H1 (cell line): ENCODE results near the gene MSL3B.

ENCODE experiments used
- CTCF ChIA-PET: fragments of 300-600 bp; sonication (Branson Sonifier 250); formaldehyde crosslinking; loops from one replicate; lab custom pipeline; 2021; ENCODE audit not compliant: partially characterized antibody; lab: Charles Lee
- POLR2A ChIA-PET: fragments of 300-600 bp; sonication (Branson Sonifier 250); formaldehyde crosslinking; loops from one replicate; lab custom pipeline; 2021; ENCODE audit warnings: inconsistent platforms; ENCODE audit not compliant: partially characterized antibody; lab: Charles Lee
- DNase-seq, 2 experiments: peaks; one replicate each; pipeline versions ENCODE4 v3.0.0 to v3.0.0-alpha.2; 2010 to 2022; ENCODE audit warnings: low spot score in 2 of 2, low read depth in 1 of 2, mixed read lengths in 1 of 2
- FAIRE-seq: peaks from 2 replicates; lab custom pipeline; 2011; peaks lifted over from hg19 to GRCh38; lab: Jason Lieb, UNC
- H2AFZ ChIP-seq: 2 replicates; pipeline ENCODE4 v1.8.1; 2012; ENCODE audit warnings: low read length, inconsistent platforms
- H2AK5ac ChIP-seq: 2 replicates; pipeline ENCODE4 v1.6.1; 2013; ENCODE audit warnings: low read depth, low read length
- H2BK120ac ChIP-seq: replicated peaks from 2 replicates; pipeline ENCODE3; 2013; ENCODE audit warnings: low read depth, low read length, inconsistent platforms
- H2BK12ac ChIP-seq: 2 replicates; pipeline ENCODE4 v1.6.1; 2013; ENCODE audit warnings: low read depth, low read length
- H2BK15ac ChIP-seq: 2 replicates; pipeline ENCODE4 v1.6.1; 2013; ENCODE audit warnings: low read length
- H2BK20ac ChIP-seq: 2 replicates; pipeline ENCODE4 v1.6.1; 2013; ENCODE audit warnings: low read length
- H2BK5ac ChIP-seq: 2 replicates; pipeline ENCODE4 v1.6.1; 2013; ENCODE audit warnings: low read depth, low read length
- H3K14ac ChIP-seq: 2 replicates; pipeline ENCODE4 v1.6.1; 2013; ENCODE audit warnings: inconsistent platforms; ENCODE audit not compliant: insufficient read length
- H3K18ac ChIP-seq: 2 replicates; pipeline ENCODE4 v1.6.1; 2013; ENCODE audit warnings: low read length; ENCODE audit errors: extremely low read depth
- H3K23ac ChIP-seq: 2 replicates; pipeline ENCODE4 v1.6.1; 2013; ENCODE audit warnings: inconsistent platforms; ENCODE audit not compliant: insufficient read length
- H3K23me2 ChIP-seq: 2 replicates; pipeline ENCODE4 v1.6.1; 2013; ENCODE audit warnings: low read depth, low read length
- H3K27ac ChIP-seq: 2 replicates; pipeline ENCODE4 v1.6.1; 2011; ENCODE audit warnings: low read depth, low read length, inconsistent platforms
- H3K27me3 ChIP-seq, 4 experiments: replicated peaks in 1 of 4; 1 replicate in 1 of 4; 2 replicates in 3 of 4; pipeline versions ENCODE4 v1.6.1 to v1.8.1; 2011 to 2013; ENCODE audit warnings: low read length in 3 of 4, mild to moderate bottlenecking in 3 of 4, inconsistent platforms in 2 of 4, mixed read lengths in 2 of 4, moderate library complexity in 1 of 4; ENCODE audit not compliant: control insufficient read depth in 3 of 4, insufficient read depth in 3 of 4; ENCODE audit errors: extremely low read depth in 1 of 4
- H3K36me3 ChIP-seq, 4 experiments: 2 replicates each; pipeline versions ENCODE4 v1.6.1 to v1.8.1; 2011 to 2013; ENCODE audit warnings: mild to moderate bottlenecking in 4 of 4, low read length in 3 of 4, moderate library complexity in 2 of 4, control low read depth in 1 of 4, inconsistent platforms in 1 of 4; ENCODE audit not compliant: insufficient read depth in 4 of 4, control insufficient read depth in 2 of 4
- H3K4ac ChIP-seq: replicated peaks from 2 replicates; pipeline ENCODE3; 2013; ENCODE audit warnings: low read length, low read depth, mixed read lengths, inconsistent platforms; ENCODE audit not compliant: insufficient read length
- H3K4me1 ChIP-seq, 4 experiments: replicated peaks in 1 of 4; 1 replicate in 1 of 4; 2 replicates in 3 of 4; pipeline versions ENCODE4 v1.6.1 to v1.8.1; 2011 to 2013; ENCODE audit warnings: low read length in 3 of 4, inconsistent platforms in 2 of 4, mixed read lengths in 1 of 4; ENCODE audit not compliant: insufficient read depth in 4 of 4, control insufficient read depth in 3 of 4
- H3K4me2 ChIP-seq, 2 experiments: 2 replicates each; pipeline versions ENCODE4 v1.6.1 to v1.8.1; 2011 to 2013; ENCODE audit warnings: low read depth in 2 of 2, low read length in 2 of 2, control low read depth in 1 of 2, inconsistent platforms in 1 of 2, mild to moderate bottlenecking in 1 of 2; ENCODE audit not compliant: insufficient read depth in 1 of 2
- H3K4me3 ChIP-seq, 4 experiments: fragments of 200-600, 300-600 bp in 1 of 4; sonication (generic), shearing (Covaris generic), sonication (Bioruptor Twin) in 1 of 4; 2 replicates each; pipeline versions ENCODE4 v1.5.1 to v1.8.1; 2011 to 2016; ENCODE audit warnings: low read length in 4 of 4, low read depth in 3 of 4, control low read depth in 2 of 4, inconsistent platforms in 2 of 4, mild to moderate bottlenecking in 2 of 4, mixed read lengths in 1 of 4, moderate library complexity in 1 of 4; ENCODE audit not compliant: insufficient read depth in 2 of 4; ENCODE audit errors: extremely low read depth in 1 of 4
- H3K56ac ChIP-seq: replicated peaks from 2 replicates; pipeline ENCODE3; 2013; ENCODE audit warnings: low read depth, mild to moderate bottlenecking, mixed read lengths, low read length, inconsistent platforms; ENCODE audit not compliant: insufficient read length
- H3K79me1 ChIP-seq: 2 replicates; pipeline ENCODE4 v1.6.1; 2013; ENCODE audit warnings: low read depth, low read length, control low read depth
- H3K79me2 ChIP-seq, 2 experiments: 2 replicates each; pipeline versions ENCODE4 v1.6.1 to v1.8.1; 2012 to 2013; ENCODE audit warnings: low read length in 2 of 2, mild to moderate bottlenecking in 2 of 2, inconsistent platforms in 1 of 2; ENCODE audit not compliant: insufficient read depth in 2 of 2, control insufficient read depth in 1 of 2
- H3K9ac ChIP-seq, 4 experiments: replicated peaks in 1 of 4; 1 replicate in 1 of 4; 2 replicates in 3 of 4; pipeline versions ENCODE4 v1.6.1 to v1.8.1; 2011 to 2013; ENCODE audit warnings: low read depth in 3 of 4, low read length in 3 of 4, control low read depth in 2 of 4, mild to moderate bottlenecking in 2 of 4, moderate library complexity in 2 of 4, inconsistent platforms in 1 of 4; ENCODE audit errors: extremely low read depth in 1 of 4
- H3K9me3 ChIP-seq, 2 experiments: 2 replicates each; pipeline versions ENCODE4 v1.6.1 to v1.8.1; 2012 to 2013; ENCODE audit warnings: mild to moderate bottlenecking in 2 of 2, moderate library complexity in 2 of 2, control low read depth in 1 of 2, inconsistent platforms in 1 of 2, low read depth in 1 of 2, low read length in 1 of 2, mixed read lengths in 1 of 2; ENCODE audit not compliant: insufficient read depth in 2 of 2
- H4K20me1 ChIP-seq, 2 experiments: replicated peaks in 1 of 2; 2 replicates each; pipeline versions ENCODE3 to v1.8.1; 2011 to 2013; ENCODE audit warnings: inconsistent platforms in 2 of 2, low read length in 2 of 2, mild to moderate bottlenecking in 1 of 2; ENCODE audit not compliant: insufficient read depth in 2 of 2, control insufficient read depth in 1 of 2
- H4K5ac ChIP-seq: 2 replicates; pipeline ENCODE4 v1.6.1; 2013; ENCODE audit warnings: low read length, low read depth, mixed read lengths, inconsistent platforms; ENCODE audit not compliant: insufficient read length
- H4K8ac ChIP-seq: 2 replicates; pipeline ENCODE4 v1.8.0; 2013; ENCODE audit warnings: mild to moderate bottlenecking, moderate library complexity, low read length, inconsistent platforms; ENCODE audit not compliant: insufficient read depth; ENCODE audit errors: extremely low read depth
- H4K91ac ChIP-seq: replicated peaks from 2 replicates; pipeline ENCODE3; 2013; ENCODE audit warnings: low read length, mixed read lengths, inconsistent platforms; ENCODE audit not compliant: insufficient read length
- ATF3 ChIP-seq: IDR thresholded peaks from 2 replicates; pipeline ENCODE4 v1.6.1; 2011; ENCODE audit warnings: low read depth, mild to moderate bottlenecking, low read length; ENCODE audit not compliant: insufficient read depth
- KDM1A ChIP-seq: fragments of 200-600, 300-600 bp; sonication (generic); IDR thresholded peaks from 2 replicates; pipeline ENCODE4 v1.7.1; 2016; ENCODE audit warnings: mild to moderate bottlenecking, low read length, borderline replicate concordance
- SAP30 ChIP-seq: fragments of 300-600 bp; sonication (generic); IDR thresholded peaks from 2 replicates; pipeline ENCODE4 v1.7.1; 2012; ENCODE audit warnings: low read length, moderate library complexity, mild to moderate bottlenecking, inconsistent platforms; ENCODE audit not compliant: insufficient read depth, insufficient replicate concordance
- SP2 ChIP-seq: IDR thresholded peaks from 2 replicates; pipeline ENCODE4 v1.6.1; 2012; ENCODE audit warnings: mild to moderate bottlenecking, low read length, inconsistent platforms
- SRF ChIP-seq: IDR thresholded peaks from 2 replicates; pipeline ENCODE4 v1.6.1; 2011; ENCODE audit warnings: mild to moderate bottlenecking, low read depth, low read length, moderate library complexity
- TAF1 ChIP-seq: IDR thresholded peaks from 2 replicates; pipeline ENCODE4 v1.6.1; 2011; ENCODE audit warnings: mild to moderate bottlenecking, low read depth, low read length
- WGBS, 2 experiments: shearing (Covaris generic) in 1 of 2; methylation state at CpG; one replicate each; pipeline versions ENCODE4 v1.1.6 to v1.1.7; 2013 to 2015; ENCODE audit warnings: low lambda C conversion rate in 2 of 2, mixed read lengths in 2 of 2, inconsistent platforms in 1 of 2, low coverage in 1 of 2, missing lambda C conversion rate in 1 of 2; ENCODE audit not compliant: insufficient replicate concordance in 2 of 2, insufficient coverage in 1 of 2, insufficient read length in 1 of 2; ENCODE audit errors: extremely low coverage in 1 of 2, missing lambda C conversion rate in 1 of 2; 5-methylcytosine and 5-hydroxymethylcytosine counted together

MSL3B gene

DNA sequence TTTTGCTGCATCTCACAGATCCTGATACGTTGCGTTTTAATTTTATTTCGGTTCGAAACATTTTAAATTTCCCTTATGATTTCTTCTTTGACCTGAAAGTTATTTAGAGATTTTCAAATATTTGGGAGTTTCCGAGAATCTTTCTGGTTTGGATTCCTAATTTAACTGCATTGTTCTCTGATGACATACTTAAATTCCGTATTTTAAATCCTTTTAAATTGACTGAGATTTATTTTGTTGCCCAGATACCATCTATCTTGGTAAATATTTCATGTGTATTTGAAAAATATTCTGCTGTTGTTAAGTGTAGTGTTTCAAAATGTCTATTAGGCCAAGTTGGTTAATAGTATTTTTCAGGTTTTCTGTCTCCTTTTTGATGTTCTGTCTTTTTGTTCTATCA, 52.3 kb downstream of the MSL3B start:
- ChIA-PET POLR2A (no interaction called here), CTCF (no interaction called here)
- Histone ChIP-seq H2BK20ac (no peak overlapping the region), H3K4me2 (no peak overlapping the region), H4K8ac (no peak overlapping the region), H2BK5ac (no peak overlapping the region), H3K9ac (no peak overlapping the region), H3K4me1 (no peaks in the 10 kb centered on the region), H2BK120ac (no peak overlapping the region), H3K9me3 (no peaks in the 10 kb centered on the region), H4K20me1 (no peaks in the 10 kb centered on the region), H3K27me3 (no peaks in the 10 kb centered on the region), H2AFZ (no peak overlapping the region), H3K56ac (no peak overlapping the region), H4K5ac (no peak overlapping the region), H3K36me3 (no peaks in the 10 kb centered on the region), H4K91ac (no peak overlapping the region), H3K23me2 (no peaks in the 10 kb centered on the region), H3K4me3 (no peak overlapping the region), H3K27ac (no peak overlapping the region), H3K79me2 (no peaks in the 10 kb centered on the region), H2BK15ac (no peak overlapping the region), H3K14ac (no peak overlapping the region), H2AK5ac (no peak overlapping the region), H3K18ac (no peak overlapping the region), H2BK12ac (no peak overlapping the region), H3K4ac (no peak overlapping the region), H3K79me1 (no peaks in the 10 kb centered on the region), H3K23ac (no peak overlapping the region)
- TF ChIP-seq ATF3 (no peak), SAP30 (no peak), SP2 (no peak), SRF (no peak), KDM1A (no peak), TAF1 (no peak)
- 84% methylated on average over 6 of the region's 6 CpGs; no CpG with 5 or more reads in 1 of the 2 experiments for WGBS, 2 experiments
- FAIRE-seq, result no peak
- no peak for DNase-seq
